Measurements from ENCODE around the gene PSAT1. TPM values are rescaled to one million over a fixed set of nuclear protein-coding genes. Genes with fewer than 3 reads are reported as not detected.

Gene PSAT1
- total RNA-seq, 1 experiment from 2014 or later = 315 TPM

DNA sequence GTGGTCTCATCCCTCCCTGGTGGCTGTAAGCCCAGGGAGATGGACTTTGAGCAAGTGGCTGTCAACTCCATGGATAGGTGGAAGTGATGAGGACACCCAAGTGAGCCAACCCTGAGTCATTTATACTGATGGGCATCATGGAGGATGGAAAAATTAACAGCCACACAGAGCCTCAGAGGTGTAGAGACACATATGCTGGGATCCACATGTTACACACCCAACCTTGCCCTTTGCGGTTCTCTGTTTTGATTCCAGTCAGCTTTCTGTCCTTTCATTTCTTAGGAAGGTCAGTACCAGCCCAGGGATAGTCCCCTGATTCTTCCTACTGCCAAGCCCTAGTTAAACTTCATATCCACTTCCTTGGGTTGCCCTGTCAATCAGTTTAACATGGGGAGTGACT lies 51.9 kb downstream of the PSAT1 start:
- DNase-seq = no peak
- Histone ChIP-seq H4K20me1 (ENCODE audit: insufficient read depth) (no peaks in the 10 kb centered on the region), H2AFZ (no peak overlapping the region), H3K4me2 (no peak overlapping the region), H3K4me1 (replicated peaks; ENCODE audit: insufficient read depth) (no peaks in the 10 kb centered on the region), H3K27ac (no peak overlapping the region), H3K4me3 (no peak overlapping the region), H3F3A (ENCODE audit: insufficient read depth, low read depth) (no peaks in the 10 kb centered on the region), H3K27me3 (ENCODE audit: insufficient read depth, low read depth) (no peaks in the 10 kb centered on the region), H3K9me3 (ENCODE audit: insufficient read depth, low read depth) (no peaks in the 10 kb centered on the region), H3K9me2 (ENCODE audit: insufficient read depth) (no peaks in the 10 kb centered on the region), H3K36me3 (ENCODE audit: low read depth) (no peaks in the 10 kb centered on the region), H3K79me2 (ENCODE audit: low read depth) (no peaks in the 10 kb centered on the region)
- POLR2A ChIA-PET (ENCODE audit: unreplicated experiment) = no interaction called here
- CTCF ChIA-PET = no interaction called here
- no TSS peak for BruUV-seq (replicated peaks)
- no peak for TF ChIP-seq EZH2 (IDR thresholded peaks at IDR 0.05; ENCODE audit: low read depth)
- TF ChIP-seq, protein P1, sequence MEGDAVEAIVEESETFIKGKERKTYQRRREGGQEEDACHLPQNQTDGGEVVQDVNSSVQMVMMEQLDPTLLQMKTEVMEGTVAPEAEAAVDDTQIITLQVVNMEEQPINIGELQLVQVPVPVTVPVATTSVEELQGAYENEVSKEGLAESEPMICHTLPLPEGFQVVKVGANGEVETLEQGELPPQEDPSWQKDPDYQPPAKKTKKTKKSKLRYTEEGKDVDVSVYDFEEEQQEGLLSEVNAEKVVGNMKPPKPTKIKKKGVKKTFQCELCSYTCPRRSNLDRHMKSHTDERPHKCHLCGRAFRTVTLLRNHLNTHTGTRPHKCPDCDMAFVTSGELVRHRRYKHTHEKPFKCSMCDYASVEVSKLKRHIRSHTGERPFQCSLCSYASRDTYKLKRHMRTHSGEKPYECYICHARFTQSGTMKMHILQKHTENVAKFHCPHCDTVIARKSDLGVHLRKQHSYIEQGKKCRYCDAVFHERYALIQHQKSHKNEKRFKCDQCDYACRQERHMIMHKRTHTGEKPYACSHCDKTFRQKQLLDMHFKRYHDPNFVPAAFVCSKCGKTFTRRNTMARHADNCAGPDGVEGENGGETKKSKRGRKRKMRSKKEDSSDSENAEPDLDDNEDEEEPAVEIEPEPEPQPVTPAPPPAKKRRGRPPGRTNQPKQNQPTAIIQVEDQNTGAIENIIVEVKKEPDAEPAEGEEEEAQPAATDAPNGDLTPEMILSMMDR (conservative IDR thresholded peaks at IDR 0.05) = no peak
- intact Hi-C loops (cut with micrococcal nuclease; ENCODE audit: unreplicated experiment) = no loop called here

DNA sequence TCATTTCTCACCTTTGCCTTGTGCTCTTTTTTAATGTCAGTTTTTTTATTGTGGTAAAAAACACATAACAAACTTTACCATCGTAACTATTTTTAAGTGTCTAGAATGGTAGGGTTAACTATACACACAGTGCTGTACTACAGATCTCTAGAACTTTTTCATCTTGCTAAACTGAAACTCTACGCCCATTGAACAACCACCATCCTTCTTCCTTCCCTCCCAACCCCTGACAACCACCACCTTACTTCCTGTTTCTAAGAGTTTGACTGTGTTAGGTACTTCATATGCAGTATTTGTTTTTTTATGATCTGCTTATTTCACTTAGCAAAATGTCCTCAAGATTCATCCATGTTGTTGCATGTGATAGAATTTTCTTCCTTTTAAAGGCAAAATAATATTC lies 54.9 kb downstream of the PSAT1 start:
- intact Hi-C loops (cut with micrococcal nuclease; ENCODE audit: unreplicated experiment) = no loop called here
- Histone ChIP-seq H3K27me3 (ENCODE audit: insufficient read depth, low read depth) (no peaks in the 10 kb centered on the region), H3K4me3 (no peak overlapping the region), H3K9me3 (ENCODE audit: insufficient read depth, low read depth) (no peaks in the 10 kb centered on the region), H3K36me3 (ENCODE audit: low read depth) (no peaks in the 10 kb centered on the region), H3K4me2 (no peak overlapping the region), H4K20me1 (ENCODE audit: insufficient read depth) (no peaks in the 10 kb centered on the region), H3K27ac (no peak overlapping the region), H3K9me2 (ENCODE audit: insufficient read depth) (no peaks in the 10 kb centered on the region), H3K4me1 (replicated peaks; ENCODE audit: insufficient read depth) (no peaks in the 10 kb centered on the region), H2AFZ (no peak overlapping the region), H3K79me2 (ENCODE audit: low read depth) (no peaks in the 10 kb centered on the region), H3F3A (ENCODE audit: insufficient read depth, low read depth) (no peaks in the 10 kb centered on the region)
- TF ChIP-seq, protein P1 (conservative IDR thresholded peaks at IDR 0.05) = no peak
- no peak for TF ChIP-seq EZH2 (IDR thresholded peaks at IDR 0.05; ENCODE audit: low read depth)
- POLR2A ChIA-PET (ENCODE audit: unreplicated experiment) = no interaction called here
- CTCF ChIA-PET = no interaction called here
- no TSS peak for BruUV-seq (replicated peaks)
- no peak for DNase-seq

DNA sequence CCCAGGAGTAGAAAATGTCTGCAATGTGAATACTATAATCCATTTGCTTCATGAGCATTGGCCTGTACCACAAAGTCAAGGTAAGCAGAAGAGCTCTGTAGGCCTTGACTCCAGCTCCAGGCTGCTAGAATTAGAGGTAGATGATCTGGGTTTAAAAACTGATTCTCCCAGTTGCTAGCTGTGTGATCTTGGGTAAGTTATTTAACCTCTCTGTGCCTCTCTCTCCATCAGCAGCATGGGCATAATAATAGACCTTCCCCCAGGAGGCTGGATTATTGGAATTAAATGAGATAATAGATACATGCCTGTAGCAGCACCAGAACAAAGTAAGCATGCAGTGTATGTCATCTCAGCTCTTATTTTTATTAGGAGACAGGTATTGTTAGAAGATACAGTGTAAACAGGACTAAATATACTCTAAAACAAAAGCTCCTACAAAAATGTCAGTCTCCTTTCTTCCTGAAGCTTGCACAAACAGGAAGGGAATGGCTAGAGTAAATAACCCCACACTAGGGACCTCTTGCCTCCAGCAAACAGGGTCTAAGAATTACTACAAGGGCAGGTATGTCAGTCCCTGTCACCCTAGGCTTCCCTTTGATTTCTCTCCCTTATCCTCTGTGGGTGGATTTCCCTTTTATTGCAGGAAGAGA lies 57.5 kb downstream of the PSAT1 start:
- no peak overlapping the region for H3K27ac ChIP-seq
- no TSS peak for BruUV-seq (replicated peaks)
- H3K79me2 ChIP-seq (ENCODE audit: low read depth) = no peaks in the 10 kb centered on the region
- no peak overlapping the region for H3K4me3 ChIP-seq
- H3K27me3 ChIP-seq (ENCODE audit: insufficient read depth, low read depth) = no peaks in the 10 kb centered on the region
- no peaks in the 10 kb centered on the region for H3K36me3 ChIP-seq (ENCODE audit: low read depth)
- H3K4me2 ChIP-seq = no peak overlapping the region
- no peak overlapping the region for H2AFZ ChIP-seq
- intact Hi-C loops (cut with micrococcal nuclease; ENCODE audit: unreplicated experiment) = no loop called here
- ChIA-PET POLR2A (ENCODE audit: unreplicated experiment) (no interaction called here), CTCF (no interaction called here)
- no peak for TF ChIP-seq EZH2 (IDR thresholded peaks at IDR 0.05; ENCODE audit: low read depth)
- H3K9me2 ChIP-seq (ENCODE audit: insufficient read depth) = no peaks in the 10 kb centered on the region
- no peaks in the 10 kb centered on the region for H3K4me1 ChIP-seq (replicated peaks; ENCODE audit: insufficient read depth)
- H4K20me1 ChIP-seq (ENCODE audit: insufficient read depth) = no peaks in the 10 kb centered on the region
- H3F3A ChIP-seq (ENCODE audit: insufficient read depth, low read depth) = no peaks in the 10 kb centered on the region
- DNase-seq = no peak
- no peaks in the 10 kb centered on the region for H3K9me3 ChIP-seq (ENCODE audit: insufficient read depth, low read depth)

DNA sequence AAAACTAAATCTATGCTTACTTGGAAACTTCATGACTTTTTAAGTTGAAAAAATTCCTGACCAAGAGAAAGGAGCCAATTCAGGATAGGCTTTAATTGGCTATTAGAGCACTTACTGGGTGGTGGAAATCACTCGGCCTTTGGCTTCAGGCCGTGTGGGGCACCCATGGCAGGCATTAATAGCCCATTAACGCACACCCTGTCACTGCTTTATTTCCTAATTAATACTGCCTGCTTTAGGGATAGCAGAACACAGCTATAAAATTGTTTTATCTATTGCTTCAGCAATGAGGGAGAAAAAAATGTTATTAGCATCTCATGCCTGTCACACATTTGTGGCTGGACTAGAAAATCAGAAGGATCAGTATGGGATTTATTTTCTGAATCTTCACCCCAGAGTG lies 58.1 kb downstream of the PSAT1 start:
- H3K79me2 ChIP-seq (ENCODE audit: low read depth) = no peaks in the 10 kb centered on the region
- H3K9me2 ChIP-seq (ENCODE audit: insufficient read depth) = no peaks in the 10 kb centered on the region
- no peak overlapping the region for H3K27ac ChIP-seq
- no peaks in the 10 kb centered on the region for H3K27me3 ChIP-seq (ENCODE audit: insufficient read depth, low read depth)
- ChIA-PET POLR2A (ENCODE audit: unreplicated experiment) (no interaction called here), CTCF (no interaction called here)
- H2AFZ ChIP-seq = no peak overlapping the region
- no peak for DNase-seq
- no peak overlapping the region for H3K4me3 ChIP-seq
- TF ChIP-seq, protein P1 (conservative IDR thresholded peaks at IDR 0.05) = no peak
- no peak for TF ChIP-seq EZH2 (IDR thresholded peaks at IDR 0.05; ENCODE audit: low read depth)
- BruUV-seq (replicated peaks) = no TSS peak
- intact Hi-C loops (cut with micrococcal nuclease; ENCODE audit: unreplicated experiment) = no loop called here
- no peaks in the 10 kb centered on the region for H4K20me1 ChIP-seq (ENCODE audit: insufficient read depth)
- H3K4me1 ChIP-seq (replicated peaks; ENCODE audit: insufficient read depth) = no peaks in the 10 kb centered on the region
- no peaks in the 10 kb centered on the region for H3K9me3 ChIP-seq (ENCODE audit: insufficient read depth, low read depth)
- H3K4me2 ChIP-seq = no peak overlapping the region
- no peaks in the 10 kb centered on the region for H3K36me3 ChIP-seq (ENCODE audit: low read depth)
- no peaks in the 10 kb centered on the region for H3F3A ChIP-seq (ENCODE audit: insufficient read depth, low read depth)

Data from PC-9 (cell line).